Rectal smooth muscle tissue (tissue), 1 donor: Measurements from ENCODE around the gene SIAH1.
"Not testable (repeated sequence)": the region's sequence is repeated elsewhere in the genome, so short reads cannot be mapped to it uniquely, and the experiment has no call there.

ENCODE experiments used
- H3K27ac ChIP-seq: one replicate; pipeline ENCODE4 v1.7.0; 2013; ENCODE audit warnings: low read depth, low read length, inconsistent platforms
- H3K27me3 ChIP-seq: one replicate; pipeline ENCODE4 v1.7.0; 2013; ENCODE audit warnings: low read length; ENCODE audit not compliant: control insufficient read depth, insufficient read depth
- H3K36me3 ChIP-seq: one replicate; pipeline ENCODE4 v1.7.0; 2013; ENCODE audit warnings: low read length; ENCODE audit not compliant: control insufficient read depth, insufficient read depth
- H3K4me1 ChIP-seq: one replicate; pipeline ENCODE4 v1.7.0; 2013; ENCODE audit warnings: low read length; ENCODE audit not compliant: control insufficient read depth, insufficient read depth
- H3K4me3 ChIP-seq: one replicate; pipeline ENCODE4 v1.7.0; 2013; ENCODE audit warnings: low read length
- H3K9ac ChIP-seq: one replicate; pipeline ENCODE4 v1.7.0; 2013; ENCODE audit warnings: low read length

The SIAH1 gene

GRCh38 chr16:48413272-48413671 is 28.1 kb upstream of the SIAH1 start:
- Histone ChIP-seq H3K4me3 (no peak overlapping the region), H3K36me3 (no peaks in the 10 kb centered on the region), H3K27ac (no peak overlapping the region), H3K4me1 (no peaks in the 10 kb centered on the region), H3K9ac (no peak overlapping the region), H3K27me3 (no peaks in the 10 kb centered on the region)

DNA sequence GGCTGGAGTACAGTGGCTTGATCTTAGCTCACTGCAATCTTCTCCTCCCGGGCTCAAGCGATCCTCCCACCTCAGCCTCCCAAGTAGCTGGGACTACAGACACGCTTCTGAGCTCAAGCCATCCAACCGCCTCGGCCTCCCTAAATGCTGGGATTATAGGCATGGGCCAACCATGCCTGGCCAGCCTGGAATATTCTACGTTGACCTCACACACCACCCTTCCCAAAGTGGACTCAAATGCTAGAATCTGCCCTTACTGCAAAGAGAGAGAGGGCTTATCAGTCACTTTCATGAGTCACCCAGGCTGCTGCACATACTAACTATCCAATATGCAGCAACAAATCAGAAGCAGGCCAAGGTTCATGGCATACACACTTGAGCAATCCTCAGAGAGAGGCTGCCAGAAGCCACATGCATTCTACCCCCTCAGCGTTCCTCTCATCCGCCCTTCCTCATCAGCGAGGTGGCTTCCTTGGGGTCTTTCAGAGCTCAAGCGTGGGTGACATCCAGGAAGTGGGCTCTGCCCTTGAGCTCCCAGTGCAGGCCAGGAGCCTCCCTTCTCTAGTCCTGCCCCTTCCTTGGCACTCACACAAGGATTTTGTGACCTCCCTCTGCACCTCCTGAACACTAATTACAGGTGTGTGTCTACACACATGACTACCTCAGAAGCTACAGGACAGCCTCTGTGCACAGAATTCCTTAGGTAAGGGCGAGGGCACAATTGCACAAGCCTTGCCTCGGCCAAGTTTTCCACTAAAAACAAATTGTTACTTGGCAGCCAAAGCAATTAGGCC is 24.8 kb upstream of the SIAH1 start:
- Histone ChIP-seq H3K27me3 (no peaks in the 10 kb centered on the region), H3K4me1 (no peaks in the 10 kb centered on the region), H3K9ac (no peak overlapping the region), H3K36me3 (no peaks in the 10 kb centered on the region), H3K4me3 (no peak overlapping the region), H3K27ac (no peak overlapping the region)

DNA sequence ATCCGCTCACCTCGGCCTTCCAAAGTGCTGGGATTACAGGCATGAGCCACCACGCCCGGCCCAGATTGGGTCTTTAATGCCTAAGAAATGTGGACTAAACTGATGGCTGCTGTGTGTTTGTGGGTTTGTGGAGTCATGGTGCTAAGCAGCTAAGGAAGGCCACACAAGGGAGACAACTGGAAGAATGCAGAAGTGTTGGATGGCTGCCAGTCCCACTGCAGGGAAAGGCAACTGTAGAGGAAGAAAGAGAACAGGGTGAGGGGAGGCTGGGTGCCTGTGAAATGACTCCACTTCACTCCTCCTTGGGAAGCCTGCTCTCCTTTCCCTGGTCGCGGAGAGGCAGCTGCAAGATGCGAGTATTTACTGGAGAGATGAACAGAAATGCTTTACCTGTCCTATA is 23.5 kb upstream of the SIAH1 start:
- Histone ChIP-seq H3K27ac (no peak overlapping the region), H3K4me1 (no peaks in the 10 kb centered on the region), H3K9ac (no peak overlapping the region), H3K36me3 (no peaks in the 10 kb centered on the region), H3K27me3 (no peaks in the 10 kb centered on the region), H3K4me3 (no peak overlapping the region)

GRCh38 chr16:48405907-48406306 is 20.7 kb upstream of the SIAH1 start:
- H3K27ac ChIP-seq, result no peak overlapping the region
- H3K4me1 ChIP-seq, result no peaks in the 10 kb centered on the region
- H3K4me3 ChIP-seq, result no peak overlapping the region
- no peak overlapping the region for H3K9ac ChIP-seq
- no peaks in the 10 kb centered on the region for H3K27me3 ChIP-seq
- H3K36me3 ChIP-seq, result no peaks in the 10 kb centered on the region

DNA sequence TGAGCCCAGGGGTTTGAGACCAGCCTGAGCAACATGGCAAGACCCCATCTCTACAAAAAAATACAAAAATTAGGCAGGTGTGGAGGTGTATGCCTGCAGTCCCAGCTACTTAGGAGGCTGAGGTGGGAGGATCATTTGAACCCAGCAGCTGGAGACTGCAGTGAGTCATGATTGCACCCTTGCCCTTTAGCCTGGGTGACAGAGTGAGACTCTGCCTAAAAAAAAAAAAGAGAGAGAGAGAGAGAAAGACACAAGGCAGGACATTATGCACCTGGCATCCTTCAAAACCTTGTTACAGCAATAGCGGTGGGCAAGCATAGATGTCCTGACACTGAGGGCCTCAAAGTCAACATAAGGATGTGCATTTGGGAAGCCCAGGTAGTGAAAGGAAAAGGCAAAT is 19.9 kb upstream of the SIAH1 start:
- H3K9ac ChIP-seq, result no peak overlapping the region
- no peaks in the 10 kb centered on the region for H3K27me3 ChIP-seq
- no peaks in the 10 kb centered on the region for H3K36me3 ChIP-seq
- H3K4me3 ChIP-seq, result no peak overlapping the region
- no peaks in the 10 kb centered on the region for H3K4me1 ChIP-seq
- no peak overlapping the region for H3K27ac ChIP-seq

DNA sequence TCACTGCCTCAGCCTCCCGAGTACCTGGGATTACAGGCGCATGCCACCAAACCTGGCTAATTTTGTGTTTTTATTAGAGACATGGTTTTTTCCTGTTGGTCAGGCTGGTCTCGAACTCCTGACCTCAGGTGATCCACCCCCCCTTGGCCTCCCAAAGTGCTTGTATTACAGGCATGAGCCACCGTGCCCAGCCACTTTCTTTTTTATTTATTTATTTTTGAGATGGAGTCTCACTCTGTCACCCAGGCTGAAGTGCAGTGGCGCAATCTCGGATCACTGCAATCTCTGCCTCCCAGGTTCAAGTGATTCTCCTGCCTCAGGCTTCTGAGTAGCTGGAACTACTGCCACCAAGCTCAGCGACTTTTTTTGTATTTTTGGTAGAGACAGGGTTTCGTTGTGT is 17.3 kb upstream of the SIAH1 start:
- not testable (repeated sequence) for H3K36me3 ChIP-seq, H3K9ac ChIP-seq, H3K4me1 ChIP-seq, H3K27ac ChIP-seq, H3K4me3 ChIP-seq, H3K27me3 ChIP-seq

GRCh38 chr16:48395375-48395774 is 10.2 kb upstream of the SIAH1 start:
- H3K27me3 ChIP-seq, result no peaks in the 10 kb centered on the region
- H3K27ac ChIP-seq, result no peak overlapping the region
- H3K36me3 ChIP-seq, result no peaks in the 10 kb centered on the region
- no peaks in the 10 kb centered on the region for H3K4me1 ChIP-seq
- no peak overlapping the region for H3K4me3 ChIP-seq
- no peak overlapping the region for H3K9ac ChIP-seq

DNA sequence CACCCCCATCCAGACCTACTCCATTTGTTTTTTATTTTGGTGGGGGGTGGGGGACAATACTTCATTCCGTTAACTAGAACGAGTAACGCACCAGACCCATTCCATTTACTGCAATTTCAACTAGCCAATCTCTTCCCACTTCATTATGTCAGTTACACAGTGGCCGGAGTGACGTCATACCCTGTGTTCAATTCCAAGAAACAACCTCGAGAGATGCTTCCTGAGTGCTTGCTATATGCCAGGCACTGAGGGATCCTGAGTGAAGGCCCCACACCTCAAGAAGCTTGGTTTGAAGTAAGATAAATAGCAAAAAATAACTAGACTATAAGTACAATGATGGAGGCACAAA is 9.1 kb upstream of the SIAH1 start:
- Histone ChIP-seq H3K36me3 (no peaks in the 10 kb centered on the region), H3K4me3 (no peak overlapping the region), H3K4me1 (no peaks in the 10 kb centered on the region), H3K9ac (no peak overlapping the region), H3K27ac (no peak overlapping the region), H3K27me3 (no peaks in the 10 kb centered on the region)

DNA sequence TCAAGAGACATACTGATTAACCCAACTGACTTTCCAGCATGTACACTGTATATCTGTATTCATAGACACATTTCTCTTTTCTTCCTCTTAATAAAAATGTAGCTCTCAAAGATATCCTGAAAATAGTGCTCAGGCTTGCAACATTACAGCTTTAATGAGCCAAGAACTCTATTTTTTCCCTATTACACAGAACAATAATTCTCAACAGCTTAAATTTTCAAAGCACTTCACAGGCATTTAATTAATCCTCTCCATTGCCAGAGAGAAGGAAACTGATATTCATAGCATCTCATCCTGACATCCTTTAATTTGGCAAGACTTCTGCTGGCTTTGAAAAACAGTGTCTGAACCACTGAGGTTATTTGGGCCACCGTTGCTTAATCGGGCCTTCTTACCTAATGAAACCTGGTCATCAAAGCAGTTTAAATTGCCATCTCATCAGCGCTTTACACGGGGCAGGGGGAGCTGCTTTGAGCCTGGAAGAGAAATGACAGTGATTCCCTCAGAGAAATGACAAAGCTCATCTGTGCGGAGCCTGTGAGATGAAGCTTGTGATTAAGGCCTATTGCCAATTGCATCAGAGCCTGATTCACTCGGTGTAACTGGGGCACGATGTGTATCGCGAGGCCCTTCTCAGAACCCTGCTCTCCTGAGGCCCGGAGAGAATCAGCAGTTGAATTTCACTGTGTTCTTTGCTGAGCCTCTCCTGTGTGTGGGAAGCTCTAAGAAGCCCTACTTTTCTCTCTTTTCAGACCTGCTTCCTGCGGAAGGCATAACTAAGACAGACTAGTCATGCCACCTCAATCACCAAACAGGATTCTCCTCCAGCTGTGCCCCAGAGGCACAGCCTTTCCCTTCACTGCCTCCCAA is 8.5 kb upstream of the SIAH1 start:
- H3K27ac ChIP-seq, result no peak overlapping the region
- H3K36me3 ChIP-seq, result no peaks in the 10 kb centered on the region
- H3K9ac ChIP-seq, result no peak overlapping the region
- H3K27me3 ChIP-seq, result no peaks in the 10 kb centered on the region
- H3K4me1 ChIP-seq, result no peaks in the 10 kb centered on the region
- no peak overlapping the region for H3K4me3 ChIP-seq

GRCh38 chr16:48392407-48392806 is 7.2 kb upstream of the SIAH1 start:
- H3K27ac ChIP-seq, result no peak overlapping the region
- H3K9ac ChIP-seq, result no peak overlapping the region
- H3K4me3 ChIP-seq, result no peak overlapping the region
- no peaks in the 10 kb centered on the region for H3K36me3 ChIP-seq
- no peaks in the 10 kb centered on the region for H3K27me3 ChIP-seq
- no peaks in the 10 kb centered on the region for H3K4me1 ChIP-seq

- Histone ChIP-seq H3K27ac (no peak overlapping the region), H3K4me1 (peaks cover 11% of the 10 kb centered on the region), H3K4me3 (no peak overlapping the region), H3K9ac (no peak overlapping the region), H3K27me3 (no peaks in the 10 kb centered on the region), H3K36me3 (no peaks in the 10 kb centered on the region)
These were observed 1.5 kb upstream of the SIAH1 start for GRCh38 chr16:48386559-48387312.

DNA sequence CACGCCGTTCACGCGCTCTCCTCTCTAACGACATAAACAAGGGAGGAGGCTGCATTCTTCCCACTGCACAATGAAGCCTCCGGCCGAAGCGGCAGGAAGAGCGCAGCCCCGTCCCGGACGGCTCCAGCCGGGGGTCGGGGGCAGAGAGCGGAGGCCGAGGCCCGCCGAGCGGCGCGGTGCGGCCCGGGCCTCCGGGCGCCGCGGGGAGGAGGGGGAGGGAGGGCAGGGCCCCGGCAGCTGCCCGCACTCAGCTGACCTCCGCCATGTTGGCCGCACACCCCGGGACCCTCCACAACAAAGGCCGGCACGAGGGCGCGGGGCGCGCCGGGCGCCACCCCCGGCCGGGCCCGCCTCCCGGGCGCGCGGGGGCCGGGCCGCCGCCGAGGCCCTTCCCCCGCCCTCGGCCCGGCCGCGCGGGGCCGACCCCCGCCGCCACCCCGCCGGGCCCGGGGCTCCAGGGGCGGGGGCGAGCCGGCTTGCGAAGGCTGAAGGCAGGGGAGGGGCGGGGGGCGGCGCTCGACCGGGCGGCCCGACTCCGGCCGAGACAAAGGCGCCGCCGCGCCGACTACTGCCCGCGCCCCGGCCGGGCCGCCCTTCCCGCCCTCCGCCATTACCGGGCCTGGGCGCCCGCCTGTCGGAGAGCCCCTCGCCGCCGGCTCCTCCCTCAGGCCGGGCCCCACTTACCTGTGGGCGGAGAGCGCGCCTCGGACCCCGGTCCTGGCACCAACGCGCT is 527 bp downstream of the SIAH1 start:
- H3K27me3 ChIP-seq, result no peaks in the 10 kb centered on the region
- peak overlapping the region; percentile 95 for H3K27ac ChIP-seq
- H3K9ac ChIP-seq, result peak overlapping the region; percentile 85
- no peaks in the 10 kb centered on the region for H3K36me3 ChIP-seq
- peaks cover 11% of the 10 kb centered on the region for H3K4me1 ChIP-seq
- H3K4me3 ChIP-seq, result peak overlapping the region; percentile 87
